Subcutaneous adipose tissue (tissue), 4 donors: ENCODE data around the gene ZNF789. TPM values are rescaled to one million over a fixed set of nuclear protein-coding genes. Genes with fewer than 3 reads are reported as not detected.

ENCODE experiments used
- total RNA-seq, 4 donors: library from RNA; depleted of rRNA; stranded (reverse); fragments of >200 nt; gene quantifications; one replicate each; pipeline ENCODE4 v1.1.0, GENCODE V29; 2016
- TF ChIP-seq, protein P1 (sequence below): fragments of 450-650 bp; IDR thresholded peaks from one replicate; pipeline ENCODE4 v1.5.1; 2016; ENCODE audit warnings: low read depth, mild to moderate bottlenecking, control low read depth, antibody characterized with exemption, moderate library complexity

ZNF789 gene
- total RNA-seq, 4 donors from 2014 or later, result 4.5 to 7.3 (median 5.9) TPM

DNA sequence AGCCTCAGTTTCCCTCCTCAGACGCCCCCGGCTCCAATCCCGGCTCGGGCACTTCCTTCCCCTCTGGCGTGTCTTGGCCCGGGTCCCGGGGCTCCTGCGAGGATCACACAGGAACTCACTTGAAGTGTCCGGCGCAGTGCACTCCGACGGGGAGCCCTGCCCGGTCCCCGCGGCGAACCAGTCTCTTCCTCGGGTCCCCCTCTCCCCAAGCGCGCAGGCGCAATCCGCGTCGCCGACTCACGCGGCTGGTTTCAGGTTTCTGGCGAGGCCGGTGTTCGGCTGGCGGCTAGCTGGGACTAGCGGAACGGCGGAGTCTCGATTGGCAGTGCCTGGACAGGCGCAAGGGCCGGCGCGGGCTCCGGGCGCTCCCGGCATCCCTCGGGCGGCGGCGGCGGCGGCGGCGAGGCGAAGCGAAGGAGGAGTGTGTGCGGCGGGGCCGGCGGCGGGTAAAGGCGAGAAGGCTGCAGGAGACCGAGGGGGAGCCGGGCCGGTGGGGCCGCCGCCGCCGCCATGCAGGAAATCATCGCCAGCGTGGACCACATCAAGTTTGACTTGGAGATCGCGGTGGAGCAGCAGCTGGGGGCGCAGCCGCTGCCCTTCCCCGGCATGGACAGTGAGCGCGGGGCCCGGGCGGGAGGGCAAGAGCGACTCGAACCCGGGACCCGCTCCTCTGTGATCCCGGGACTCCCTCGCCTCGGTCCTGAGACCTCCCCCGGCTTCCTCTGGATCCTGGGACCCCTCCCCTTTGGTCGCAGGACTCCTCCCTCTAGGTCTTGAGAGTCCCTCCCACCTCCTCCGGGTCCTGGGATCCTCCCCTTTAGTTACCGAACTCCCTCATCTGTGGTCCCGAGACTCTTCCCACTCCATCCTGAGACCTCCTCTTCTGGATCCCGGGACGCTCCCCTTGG lies 33.9 kb upstream of the ZNF789 start, which contains the start of the genes CPSF4 and PTCD1:
Gene CPSF4 (plus strand): TSS at position 371 of the 908 bp plus-strand sequence. CDS start 140 bp downstream, at position 511.
Gene PTCD1 (minus strand): TSS at position 226 of the 908 bp plus-strand sequence. CDS start 3,556 bp downstream, outside the sequence.
- TF ChIP-seq, protein P1, sequence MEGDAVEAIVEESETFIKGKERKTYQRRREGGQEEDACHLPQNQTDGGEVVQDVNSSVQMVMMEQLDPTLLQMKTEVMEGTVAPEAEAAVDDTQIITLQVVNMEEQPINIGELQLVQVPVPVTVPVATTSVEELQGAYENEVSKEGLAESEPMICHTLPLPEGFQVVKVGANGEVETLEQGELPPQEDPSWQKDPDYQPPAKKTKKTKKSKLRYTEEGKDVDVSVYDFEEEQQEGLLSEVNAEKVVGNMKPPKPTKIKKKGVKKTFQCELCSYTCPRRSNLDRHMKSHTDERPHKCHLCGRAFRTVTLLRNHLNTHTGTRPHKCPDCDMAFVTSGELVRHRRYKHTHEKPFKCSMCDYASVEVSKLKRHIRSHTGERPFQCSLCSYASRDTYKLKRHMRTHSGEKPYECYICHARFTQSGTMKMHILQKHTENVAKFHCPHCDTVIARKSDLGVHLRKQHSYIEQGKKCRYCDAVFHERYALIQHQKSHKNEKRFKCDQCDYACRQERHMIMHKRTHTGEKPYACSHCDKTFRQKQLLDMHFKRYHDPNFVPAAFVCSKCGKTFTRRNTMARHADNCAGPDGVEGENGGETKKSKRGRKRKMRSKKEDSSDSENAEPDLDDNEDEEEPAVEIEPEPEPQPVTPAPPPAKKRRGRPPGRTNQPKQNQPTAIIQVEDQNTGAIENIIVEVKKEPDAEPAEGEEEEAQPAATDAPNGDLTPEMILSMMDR, result no peak

DNA sequence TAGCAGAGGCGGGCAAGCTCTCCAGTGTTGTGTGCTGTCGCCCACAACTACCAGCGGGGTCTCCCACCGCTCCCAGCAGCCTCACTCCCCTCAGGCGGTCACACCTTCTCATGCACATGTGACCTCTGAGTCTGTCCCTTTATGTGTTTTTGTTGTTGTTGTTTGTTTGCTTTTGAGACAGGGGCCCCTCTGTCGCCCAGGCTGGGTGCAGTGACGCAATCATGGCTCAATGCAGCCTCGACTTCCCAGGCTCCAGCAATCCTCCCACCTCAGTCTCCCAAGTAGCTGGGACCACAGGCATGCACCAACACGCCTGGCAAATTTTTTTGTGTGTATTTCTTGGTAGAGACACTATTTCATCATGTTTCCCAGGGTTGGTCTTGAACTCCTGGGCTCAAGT lies 32.5 kb upstream of the ZNF789 start:
- TF ChIP-seq, protein P1, result no peak

DNA sequence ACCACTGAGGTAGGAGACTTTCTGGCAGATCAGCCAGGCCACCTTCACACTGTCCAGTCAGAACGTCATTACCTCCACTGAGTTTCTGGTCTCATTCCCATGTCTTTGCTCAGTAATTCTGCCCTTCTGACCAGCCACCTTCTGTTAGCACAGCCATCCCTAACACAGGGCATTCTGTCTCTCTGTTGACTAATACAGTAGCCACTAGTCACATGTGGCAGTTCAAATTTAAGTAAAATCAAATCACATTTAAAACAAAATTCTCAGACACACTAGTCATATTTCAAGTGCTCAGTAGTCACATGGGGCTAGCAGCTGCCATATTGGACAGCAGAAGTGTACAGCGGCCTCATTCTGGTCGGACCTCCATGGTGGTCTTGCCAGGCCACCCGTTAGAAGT lies 26.6 kb upstream of the ZNF789 start:
- TF ChIP-seq, protein P1, result no peak

DNA sequence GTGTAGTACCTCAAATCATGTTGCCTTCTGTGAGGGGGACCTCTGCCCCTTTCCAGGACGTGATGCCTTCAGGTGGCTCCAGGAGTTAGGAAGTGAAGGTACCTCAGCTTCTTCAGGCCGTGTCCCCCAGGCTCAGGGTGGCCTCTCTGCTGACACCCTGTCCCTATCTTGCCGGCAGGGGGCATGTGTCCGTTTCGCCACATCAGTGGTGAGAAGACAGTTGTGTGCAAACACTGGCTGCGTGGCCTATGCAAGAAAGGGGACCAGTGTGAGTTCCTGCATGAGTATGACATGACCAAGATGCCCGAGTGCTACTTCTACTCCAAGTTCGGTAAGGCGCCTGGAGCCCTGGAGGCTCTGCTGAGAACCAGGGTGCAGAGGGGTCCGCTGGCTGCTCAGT lies 24.7 kb upstream of the ZNF789 start:
- TF ChIP-seq, protein P1, result no peak

DNA sequence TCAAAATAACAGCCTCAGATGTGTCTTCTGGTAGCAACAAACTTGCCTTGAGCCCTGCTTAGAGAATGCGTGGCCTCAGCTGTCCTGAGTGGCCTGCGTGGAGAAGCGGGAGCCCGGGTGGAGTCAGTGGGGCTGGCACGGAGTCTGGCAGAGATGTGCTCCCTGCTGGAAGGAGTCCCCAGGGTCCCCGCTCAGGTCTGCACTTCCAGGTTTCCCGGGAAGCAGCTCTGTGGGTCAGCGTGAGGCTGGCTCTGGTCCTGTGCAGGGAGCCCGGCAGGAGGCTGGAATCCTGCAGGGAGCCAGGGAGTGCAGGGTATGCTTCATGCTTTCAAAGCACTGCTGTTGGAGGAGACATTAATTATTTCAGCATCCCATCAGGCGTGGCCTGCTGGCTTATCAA lies 23.8 kb upstream of the ZNF789 start:
- TF ChIP-seq, protein P1, result no peak

DNA sequence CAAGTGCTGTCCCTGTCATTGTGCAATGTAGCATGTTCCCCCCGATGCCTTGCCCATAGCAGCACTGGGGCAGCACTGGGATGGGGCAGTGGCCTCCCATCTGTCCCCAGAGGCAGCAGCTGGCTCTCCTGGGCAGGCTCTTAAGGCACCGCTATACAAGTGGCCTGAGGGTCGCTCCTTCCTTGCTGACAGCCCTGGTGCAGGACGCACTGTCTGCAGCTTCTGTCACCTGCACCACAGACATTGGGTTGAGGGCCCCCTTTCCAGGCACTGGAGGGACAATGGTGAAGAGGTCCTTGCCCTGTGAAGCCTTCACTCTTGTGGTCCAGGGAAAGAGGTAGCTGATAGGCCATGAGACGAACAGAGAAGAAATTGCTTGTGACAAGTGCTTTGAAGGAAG lies 23.4 kb upstream of the ZNF789 start:
- TF ChIP-seq, protein P1, result no peak

DNA sequence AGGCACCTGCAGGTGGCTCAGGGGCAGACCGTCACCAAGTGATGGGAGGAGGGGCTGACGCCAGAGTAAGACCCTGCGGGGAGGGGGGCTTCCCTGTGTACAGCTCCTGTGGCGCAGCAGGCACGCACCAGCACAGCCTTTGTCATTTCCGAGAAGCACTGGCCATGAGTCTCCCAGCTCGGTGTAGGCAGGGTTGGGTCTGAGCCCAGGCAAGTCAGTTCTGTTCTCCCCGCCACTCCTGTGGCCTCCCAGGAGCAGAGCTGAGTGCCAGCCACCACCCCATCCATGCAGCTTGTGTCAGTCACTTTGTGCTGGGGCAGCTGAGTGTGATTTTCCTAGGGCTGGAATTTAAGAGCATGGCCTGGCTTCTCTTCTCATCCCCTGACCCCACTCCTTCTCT lies 20.8 kb upstream of the ZNF789 start:
- TF ChIP-seq, protein P1, result no peak
